Measurements from ENCODE around the gene COL27A1.
"Not testable (repeated sequence)": the region's sequence is repeated elsewhere in the genome, so short reads cannot be mapped to it uniquely, and the experiment has no call there.

- TF ChIP-seq ZNF302 (CRISPR knock-in tag; IDR thresholded peaks at IDR 0.05); CTCF (IDR thresholded peaks at IDR 0.05); HOXB13 (CRISPR knock-in tag; IDR thresholded peaks at IDR 0.05; ENCODE audit: low read depth); FOXS1 (CRISPR knock-in tag; IDR thresholded peaks at IDR 0.05); POLR2AphosphoS2 (conservative IDR thresholded peaks at IDR 0.05; ENCODE audit: low read length); HOXA7 (CRISPR knock-in tag; IDR thresholded peaks at IDR 0.05); CHD4 (IDR thresholded peaks at IDR 0.05; ENCODE audit: borderline replicate concordance); POLR2A (IDR thresholded peaks at IDR 0.05; ENCODE audit: low read length): not testable (repeated sequence)
Measured at GRCh38 chr9:114322160-114322818, 167.0 kb downstream of the COL27A1 start.

Data from A549 (cell line).